ENCODE results near the gene FAM171A1. TPM values are rescaled to one million over a fixed set of nuclear protein-coding genes. Genes with fewer than 3 reads are reported as not detected.

Gene FAM171A1
- polyA plus RNA-seq, 1 of the 3 experiments (the other 2 are of a cell fraction): 26.3 TPM

- H2AFZ ChIP-seq (ENCODE audit: low read depth): peak overlapping the region; percentile 85
- H3K27ac ChIP-seq (ENCODE audit: low read depth in 2 of 2, low read length in 1 of 2): peak overlapping the region; percentile 73 to 88
- peak overlapping the region; percentile 88 for H3K4me2 ChIP-seq
- CTCF ChIA-PET: interaction anchor here (0.5 to 2.0 kb wide), 8 partner anchors 9 to 1390 kb away, joined by 3 to 7 read pairs (median 4); partner anchors contain the start of gene FAM171A1
- peaks cover 4 to 25% of the 10 kb centered on the region in 2 experiments for H3K4me1 ChIP-seq (ENCODE audit: control insufficient read depth in 1 of 2, insufficient read depth in 2 of 2, low read depth in 1 of 2, low read length in 1 of 2)
- DNase-seq: peak; percentile 78
- no peaks in the 10 kb centered on the region for H3K36me3 ChIP-seq (replicated peaks in 1 of 2; ENCODE audit: control insufficient read depth in 1 of 2, insufficient read depth in 2 of 2, low read length in 1 of 2)
- H3K4me3 ChIP-seq (ENCODE audit: low read depth in 2 of 2, low read length in 1 of 2): peak overlapping the region; percentile 77 to 92
- peak overlapping the region; percentile 83 for H3K9ac ChIP-seq
- peaks cover 15% of the 10 kb centered on the region; the same call in 1 of the 2 replicates for H4K20me1 ChIP-seq (ENCODE audit: insufficient read depth)
- POLR2A ChIA-PET: interaction anchor here (0.6 kb wide), 1 partner anchor 214 kb away, joined by 7 read pairs; no protein-coding TSS in a partner anchor
- H3K9me2 ChIP-seq: no peaks in the 10 kb centered on the region
- H3K9me3 ChIP-seq: no peaks in the 10 kb centered on the region
- under 1% methylated on average over 17 of the region's 54 CpGs for WGBS (ENCODE audit: low lambda C conversion rate)
- H3K27me3 ChIP-seq (ENCODE audit: insufficient read depth): no peaks in the 10 kb centered on the region
- no peaks in the 10 kb centered on the region for H3F3A ChIP-seq (replicated peaks; ENCODE audit: insufficient read depth)
- TF ChIP-seq CTCF (IDR thresholded peaks at IDR 0.05): peak; percentile 57
- no peak for TF ChIP-seq TAF1 (IDR thresholded peaks at IDR 0.05; ENCODE audit: borderline replicate concordance, low read depth, low read length)
- H3K79me2 ChIP-seq (ENCODE audit: insufficient read depth): peaks cover 53% of the 10 kb centered on the region
Measured at GRCh38 chr10:15167411-15168290, 203.4 kb downstream of the FAM171A1 start.

- ChIA-PET CTCF (interaction anchor here (0.6 to 1.0 kb wide), 2 partner anchors 108 to 252 kb away, joined by 3 read pairs; no protein-coding TSS in a partner anchor), POLR2A (no interaction called here)
- peak overlapping the region; percentile 6 to 15; a peak in 2 of 4 replicates for H3K27ac ChIP-seq (ENCODE audit: low read depth in 2 of 2, low read length in 1 of 2)
- H3K27me3 ChIP-seq (ENCODE audit: insufficient read depth): no peaks in the 10 kb centered on the region
- H3K9me2 ChIP-seq: no peaks in the 10 kb centered on the region
- WGBS (ENCODE audit: low lambda C conversion rate): 70% methylated on average over 2 of the region's 2 CpGs
- H4K20me1 ChIP-seq (ENCODE audit: insufficient read depth): peaks cover 18% of the 10 kb centered on the region
- H3K9ac ChIP-seq: peak overlapping the region; percentile 83; the same call in 1 of the 2 replicates
- H3K4me2 ChIP-seq: peak overlapping the region; percentile 88
- H3K79me2 ChIP-seq (ENCODE audit: insufficient read depth): peaks cover 64% of the 10 kb centered on the region
- no peak overlapping the region for H2AFZ ChIP-seq (ENCODE audit: low read depth)
- H3F3A ChIP-seq (replicated peaks; ENCODE audit: insufficient read depth): no peaks in the 10 kb centered on the region
- no peaks in the 10 kb centered on the region for H3K36me3 ChIP-seq (replicated peaks in 1 of 2; ENCODE audit: control insufficient read depth in 1 of 2, insufficient read depth in 2 of 2, low read length in 1 of 2)
- H3K4me1 ChIP-seq (ENCODE audit: control insufficient read depth in 1 of 2, insufficient read depth in 2 of 2, low read depth in 1 of 2, low read length in 1 of 2): peaks cover 4 to 25% of the 10 kb centered on the region in 2 experiments
- no peak for DNase-seq
- no peak for TF ChIP-seq EZH2phosphoT487 (IDR thresholded peaks at IDR 0.05; ENCODE audit: borderline replicate concordance, low read depth)
- TF ChIP-seq NRF1 (IDR thresholded peaks at IDR 0.05; ENCODE audit: low read depth, low read length): no peak
- no peak for TF ChIP-seq CTCF (IDR thresholded peaks at IDR 0.05)
- no peak for TF ChIP-seq RCOR1 (IDR thresholded peaks at IDR 0.05; ENCODE audit: low read length)
- TF ChIP-seq TAF1 (IDR thresholded peaks at IDR 0.05; ENCODE audit: borderline replicate concordance, low read depth, low read length): no peak
- no peak for TF ChIP-seq FOXJ3 (CRISPR knock-in tag; IDR thresholded peaks at IDR 0.05)
- no peak for TF ChIP-seq MEF2A (IDR thresholded peaks at IDR 0.05; ENCODE audit: borderline replicate concordance, low read depth)
- TF ChIP-seq RXRA (IDR thresholded peaks at IDR 0.05; ENCODE audit: borderline replicate concordance, low read depth): no peak
- peak overlapping the region; percentile 77 to 92; a peak in 3 of 4 replicates for H3K4me3 ChIP-seq (ENCODE audit: low read depth in 2 of 2, low read length in 1 of 2)
- no peaks in the 10 kb centered on the region for H3K9me3 ChIP-seq
Measured at GRCh38 chr10:15166325-15166724, 204.8 kb downstream of the FAM171A1 start.
